Stimulated activated effector memory CD8-positive, alpha-beta T cell treated with anti-CD3 and anti-CD28 coated beads, Interleukin-12 subunit alpha, Interleukin-12 subunit beta, amount 100 ng/mL, for 72 hours (primary cell): ENCODE results near the gene ACSF3.

Experiments used
- ATAC-seq: fragments of 150-1000 bp; cut with Tn5 transposase; 2 replicates; pipeline ENCODE4 v1.10.0; 2021
- DNase-seq, 2 donors: peaks; one replicate each; pipeline ENCODE4 v3.0.0; 2021 to 2022; ENCODE audit warnings: low spot score in 2 of 2
- H3K27ac Mint-ChIP-seq: one replicate; pipeline ENCODE4 v1.8.0; 2022; ENCODE audit warnings: mild to moderate bottlenecking, mixed read lengths
- H3K36me3 Mint-ChIP-seq: one replicate; pipeline ENCODE4 v1.8.0; 2022; ENCODE audit warnings: mild to moderate bottlenecking, mixed read lengths
- H3K4me1 Mint-ChIP-seq: one replicate; pipeline ENCODE4 v1.8.0; 2022; ENCODE audit warnings: mixed read lengths
- H3K4me3 Mint-ChIP-seq: one replicate; pipeline ENCODE4 v1.8.0; 2022; ENCODE audit warnings: mild to moderate bottlenecking, mixed read lengths
- H3K9me3 Mint-ChIP-seq: one replicate; pipeline ENCODE4 v1.8.0; 2022; ENCODE audit warnings: mixed read lengths

ACSF3 gene

GRCh38 chr16:89195521-89196171 lies 102.0 kb downstream of the ACSF3 start:
- Mint-ChIP-seq H3K9me3 (no peaks in the 10 kb centered on the region), H3K4me1 (no peaks in the 10 kb centered on the region), H3K27ac (no peak overlapping the region), H3K4me3 (no peak overlapping the region), H3K36me3 (no peaks in the 10 kb centered on the region)
- no peak for ATAC-seq
- peak in 1 of 2 donors; percentile 49 for DNase-seq

- ATAC-seq, result no peak
- DNase-seq, result no peak
- Mint-ChIP-seq H3K27ac (no peak overlapping the region), H3K4me3 (no peak overlapping the region), H3K4me1 (no peaks in the 10 kb centered on the region), H3K36me3 (no peaks in the 10 kb centered on the region), H3K9me3 (no peaks in the 10 kb centered on the region)
These were observed 103.5 kb downstream of the ACSF3 start for GRCh38 chr16:89197033-89197632.

GRCh38 chr16:89197633-89198416 lies 104.2 kb downstream of the ACSF3 start:
- Mint-ChIP-seq H3K4me1 (peaks cover 4% of the 10 kb centered on the region), H3K36me3 (no peaks in the 10 kb centered on the region), H3K4me3 (no peak overlapping the region), H3K9me3 (no peaks in the 10 kb centered on the region), H3K27ac (no peak overlapping the region)
- DNase-seq, result no peak
- no peak for ATAC-seq

GRCh38 chr16:89198417-89199240 lies 105.0 kb downstream of the ACSF3 start:
- Mint-ChIP-seq H3K4me1 (peaks cover 10% of the 10 kb centered on the region), H3K9me3 (no peaks in the 10 kb centered on the region), H3K27ac (no peak overlapping the region), H3K4me3 (no peak overlapping the region), H3K36me3 (no peaks in the 10 kb centered on the region)
- ATAC-seq (no peak), DNase-seq (no peak)

- Mint-ChIP-seq H3K4me3 (no peak overlapping the region), H3K4me1 (peaks cover 10% of the 10 kb centered on the region), H3K9me3 (no peaks in the 10 kb centered on the region), H3K36me3 (no peaks in the 10 kb centered on the region), H3K27ac (no peak overlapping the region)
- no peak for DNase-seq
- ATAC-seq, result no peak
These were observed 105.8 kb downstream of the ACSF3 start for GRCh38 chr16:89199241-89200123.

- peaks cover 10% of the 10 kb centered on the region for H3K4me1 Mint-ChIP-seq
- DNase-seq (no peak), ATAC-seq (no peak)
- no peak within 1 kb of the TSS for H3K27ac Mint-ChIP-seq
- no peaks in the 10 kb centered on the region for H3K36me3 Mint-ChIP-seq
- no peaks in the 10 kb centered on the region for H3K9me3 Mint-ChIP-seq
- no peak within 1 kb of the TSS for H3K4me3 Mint-ChIP-seq
These were observed 106.6 kb downstream of the ACSF3 start, which contains the start of gene SLC22A31 for GRCh38 chr16:89200124-89200849. Gene SLC22A31 (minus strand): TSS chr16:89200537. CDS start chr16:89200501, 36 bp downstream.

- peaks cover 10% of the 10 kb centered on the region for H3K4me1 Mint-ChIP-seq
- H3K4me3 Mint-ChIP-seq, result no peak overlapping the region
- H3K36me3 Mint-ChIP-seq, result no peaks in the 10 kb centered on the region
- ATAC-seq (no peak), DNase-seq (no peak)
- no peak overlapping the region for H3K27ac Mint-ChIP-seq
- H3K9me3 Mint-ChIP-seq, result no peaks in the 10 kb centered on the region
These were observed 107.3 kb downstream of the ACSF3 start for GRCh38 chr16:89200850-89201411.

GRCh38 chr16:89201439-89202377 lies 108.1 kb downstream of the ACSF3 start:
- ATAC-seq (peak; percentile 75), DNase-seq (peak in 1 of 2 donors; percentile 65)
- H3K4me1 Mint-ChIP-seq, result peaks cover 10% of the 10 kb centered on the region
- H3K4me3 Mint-ChIP-seq, result peak overlapping the region; percentile 42
- H3K27ac Mint-ChIP-seq, result no peak overlapping the region
- no peaks in the 10 kb centered on the region for H3K36me3 Mint-ChIP-seq
- no peaks in the 10 kb centered on the region for H3K9me3 Mint-ChIP-seq

- H3K27ac Mint-ChIP-seq, result no peak overlapping the region
- H3K4me1 Mint-ChIP-seq, result peaks cover 10% of the 10 kb centered on the region
- DNase-seq (no peak), ATAC-seq (no peak)
- H3K9me3 Mint-ChIP-seq, result no peaks in the 10 kb centered on the region
- no peaks in the 10 kb centered on the region for H3K36me3 Mint-ChIP-seq
- H3K4me3 Mint-ChIP-seq, result peak overlapping the region; percentile 42
These were observed 109.0 kb downstream of the ACSF3 start for GRCh38 chr16:89202422-89203215.
